ENCODE data around the gene CD9. TPM values are rescaled to one million over a fixed set of nuclear protein-coding genes. Genes with fewer than 3 reads are reported as not detected.
"Not testable (repeated sequence)": the region's sequence is repeated elsewhere in the genome, so short reads cannot be mapped to it uniquely, and the experiment has no call there.

Gene CD9
- total RNA-seq, 2 experiments from 2014 or later, result 1.5 to 2.3 TPM

DNA sequence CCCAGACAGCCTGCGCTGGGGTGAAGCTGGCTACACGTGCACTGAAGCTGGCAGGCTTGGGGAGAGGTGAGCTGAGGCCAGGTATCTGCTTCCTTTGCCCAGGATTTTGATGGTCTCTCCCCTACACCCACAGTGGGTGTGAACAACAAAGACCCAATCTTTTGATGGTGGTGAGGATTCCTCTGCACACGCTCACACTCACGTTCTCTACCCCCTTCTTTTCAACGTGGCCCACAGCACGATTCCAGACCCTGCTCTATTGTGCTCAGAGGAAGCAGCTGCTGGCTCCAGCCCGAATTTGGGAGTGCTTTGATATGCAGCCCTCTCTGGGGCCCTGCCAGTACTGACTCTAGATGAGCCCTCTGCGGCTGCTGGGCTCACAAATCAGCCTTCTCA, 4.9 kb downstream of the CD9 start:
- Mint-ChIP-seq H3K27ac (no peak overlapping the region), H3K4me3 (no peak overlapping the region)

DNA sequence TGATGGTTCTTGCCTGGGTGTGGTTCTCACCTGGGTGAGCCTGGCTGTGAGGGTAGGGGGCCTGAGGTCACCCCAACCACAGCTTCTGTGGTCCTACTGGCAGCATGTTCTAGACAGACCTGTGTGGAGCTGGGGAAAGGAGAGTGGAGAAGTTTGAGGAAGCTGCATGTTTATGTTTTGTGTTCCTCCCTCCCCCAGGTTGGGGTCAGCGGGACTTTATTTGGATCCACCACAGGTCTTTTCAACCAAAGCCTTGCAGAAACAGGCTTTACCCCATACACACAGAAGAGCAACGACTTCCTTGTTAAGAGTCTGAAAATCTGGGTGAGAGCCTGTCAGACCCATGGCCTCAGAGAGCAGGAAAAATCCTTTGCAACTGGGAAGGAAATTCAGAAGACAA, 5.6 kb downstream of the CD9 start:
- no peak for DNase-seq
- Mint-ChIP-seq H3K27ac (no peak overlapping the region), H3K9me3 (no peaks in the 10 kb centered on the region), H3K36me3 (no peaks in the 10 kb centered on the region), H3K27me3 (peaks cover 36% of the 10 kb centered on the region), H3K4me1 (ENCODE audit: low read depth) (no peaks in the 10 kb centered on the region), H3K4me3 (no peak overlapping the region)
- intact Hi-C loops (cut with micrococcal nuclease), result no loop called here
- ChIA-PET POLR2A (no interaction called here), CTCF (interaction anchor here (0.9 to 3.3 kb wide), 2 partner anchors 9 to 24 kb away, joined by 3 to 21 read pairs; no protein-coding TSS in a partner anchor)

More for the DNA sequence above, 4.9 kb downstream of the CD9 start:
- intact Hi-C loops (cut with micrococcal nuclease), result no loop called here
- Mint-ChIP-seq H3K36me3 (no peaks in the 10 kb centered on the region), H3K27me3 (peaks cover 36% of the 10 kb centered on the region), H3K4me1 (ENCODE audit: low read depth) (no peaks in the 10 kb centered on the region), H3K9me3 (no peaks in the 10 kb centered on the region)
- no peak for DNase-seq
- ChIA-PET POLR2A (no interaction called here), CTCF (interaction anchor here (0.9 to 6.3 kb wide), 4 partner anchors 9 to 73 kb away, joined by 3 to 39 read pairs (median 15); no protein-coding TSS in a partner anchor)

DNA sequence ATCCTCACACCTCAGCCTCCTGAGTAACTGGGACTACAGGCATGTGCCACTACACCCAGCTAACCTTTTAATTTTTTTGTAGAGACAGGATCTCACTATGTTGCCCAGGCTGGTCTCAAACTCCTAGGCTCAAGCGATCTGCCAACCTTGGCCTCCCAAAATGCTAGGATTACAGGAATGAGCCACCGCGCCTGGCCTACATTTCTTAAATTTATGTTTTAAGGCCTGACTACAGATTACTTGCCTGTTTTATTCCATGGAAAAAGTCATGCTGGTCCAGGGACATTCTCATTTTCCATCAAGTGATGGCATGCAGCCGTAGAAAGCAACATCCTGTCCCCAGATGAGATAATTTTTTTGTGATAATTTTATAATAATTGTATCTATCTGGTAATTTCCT, 6.1 kb downstream of the CD9 start:
- ChIA-PET CTCF (interaction anchor here (3.3 kb wide), 1 partner anchor 10 kb away, joined by 21 read pairs; no protein-coding TSS in a partner anchor), POLR2A (no interaction called here)
- Mint-ChIP-seq H3K27me3 (peaks cover 34% of the 10 kb centered on the region), H3K4me3 (no peak overlapping the region), H3K4me1 (ENCODE audit: low read depth) (no peaks in the 10 kb centered on the region), H3K27ac (no peak overlapping the region), H3K9me3 (no peaks in the 10 kb centered on the region), H3K36me3 (no peaks in the 10 kb centered on the region)
- no peak for DNase-seq
- intact Hi-C loops (cut with micrococcal nuclease), result no loop called here

DNA sequence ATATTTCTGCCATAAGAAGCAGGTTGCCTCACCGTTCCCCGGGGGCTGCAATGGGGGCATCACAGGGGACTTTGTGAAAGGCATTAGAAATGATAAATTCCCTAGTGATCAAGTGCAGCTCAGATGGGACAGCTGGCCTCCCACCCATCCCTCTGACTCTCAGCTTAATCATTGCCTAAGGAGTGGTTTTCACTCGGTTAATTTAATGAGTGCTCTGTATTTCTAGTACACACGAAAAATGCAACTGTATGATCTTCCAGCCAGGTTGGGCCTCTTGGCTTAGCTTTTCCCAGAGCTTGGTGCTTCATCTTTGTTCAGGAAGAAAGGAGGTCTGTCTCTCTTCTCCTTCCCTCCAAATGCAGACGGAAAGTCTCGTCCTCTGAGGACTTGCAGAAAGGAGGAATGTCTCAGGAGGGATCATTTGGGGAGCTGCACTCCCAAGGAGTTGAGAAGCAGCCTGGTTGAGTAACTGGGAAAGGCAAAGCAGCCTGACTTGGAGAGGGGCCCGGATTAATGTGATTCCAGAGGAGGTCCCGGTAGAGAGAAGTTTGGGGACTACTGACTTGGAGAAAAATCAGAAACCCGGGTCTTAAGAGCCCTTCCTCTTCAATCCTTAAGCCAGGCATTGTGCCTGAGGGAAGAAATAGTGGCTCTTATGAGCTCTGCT, 7.2 kb downstream of the CD9 start:
- intact Hi-C loops (cut with micrococcal nuclease), result no loop called here
- no peaks in the 10 kb centered on the region for H3K4me1 Mint-ChIP-seq (ENCODE audit: low read depth)
- ChIA-PET CTCF (interaction anchor here (0.6 to 3.3 kb wide), 3 partner anchors 11 to 79 kb away, joined by 3 to 21 read pairs (median 4); no protein-coding TSS in a partner anchor), POLR2A (no interaction called here)
- no peak for DNase-seq
- peaks cover 25% of the 10 kb centered on the region for H3K27me3 Mint-ChIP-seq
- no peak overlapping the region for H3K27ac Mint-ChIP-seq
- no peaks in the 10 kb centered on the region for H3K36me3 Mint-ChIP-seq
- H3K4me3 Mint-ChIP-seq, result no peak overlapping the region
- H3K9me3 Mint-ChIP-seq, result no peaks in the 10 kb centered on the region

DNA sequence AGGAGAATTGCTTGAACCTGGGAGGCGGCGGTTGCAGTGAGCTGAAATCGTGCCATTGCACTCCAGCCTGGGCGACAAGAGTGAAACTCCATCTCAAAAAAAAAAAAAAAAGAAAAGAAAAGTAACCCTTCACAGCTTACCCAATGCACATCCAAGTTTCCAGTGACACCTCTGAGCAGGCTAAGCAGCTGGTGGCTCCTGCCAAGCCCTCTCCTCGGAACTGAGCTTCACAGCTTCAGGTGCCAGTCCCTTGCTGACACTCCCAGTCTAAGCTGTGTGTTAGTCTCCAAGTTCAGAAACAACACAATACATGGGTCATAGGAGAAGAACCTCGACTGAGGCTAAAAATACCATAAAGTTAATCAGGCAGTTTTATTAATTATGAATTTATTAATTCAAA, 7.9 kb downstream of the CD9 start:
- intact Hi-C loops (cut with micrococcal nuclease), result no loop called here
- Mint-ChIP-seq H3K9me3 (no peaks in the 10 kb centered on the region), H3K27me3 (peaks cover 18% of the 10 kb centered on the region), H3K4me3 (no peak overlapping the region), H3K4me1 (ENCODE audit: low read depth) (no peaks in the 10 kb centered on the region), H3K36me3 (no peaks in the 10 kb centered on the region), H3K27ac (no peak overlapping the region)
- ChIA-PET POLR2A (no interaction called here), CTCF (interaction anchor here (1.2 to 3.3 kb wide), 2 partner anchors 12 to 71 kb away, joined by 4 to 21 read pairs; no protein-coding TSS in a partner anchor)
- no peak for DNase-seq

DNA sequence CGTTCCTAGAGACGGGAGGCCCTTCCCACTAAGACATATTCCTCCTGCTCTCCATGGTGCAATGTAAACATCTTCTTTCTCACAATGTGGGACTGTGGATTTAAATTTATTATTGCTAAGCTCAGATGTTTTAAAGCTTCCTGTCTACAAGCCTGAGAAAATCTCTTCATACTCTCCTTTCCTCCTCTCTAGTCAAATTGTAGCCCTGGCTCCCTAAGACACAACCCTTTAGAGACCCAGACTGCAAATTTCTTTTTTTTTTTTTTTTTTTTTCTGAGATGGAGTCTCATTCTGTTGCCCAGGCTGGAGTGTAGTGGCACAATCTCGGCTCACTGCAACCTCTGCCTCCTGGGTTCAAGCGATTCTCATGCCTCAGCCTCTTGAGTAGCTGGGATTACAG, 9.2 kb downstream of the CD9 start:
- H3K9me3 Mint-ChIP-seq; DNase-seq; POLR2A ChIA-PET; H3K36me3 Mint-ChIP-seq; H3K27ac Mint-ChIP-seq; H3K4me1 Mint-ChIP-seq (ENCODE audit: low read depth); H3K4me3 Mint-ChIP-seq; intact Hi-C loops (cut with micrococcal nuclease): not testable (repeated sequence)
- peaks cover 11% of the 10 kb centered on the region for H3K27me3 Mint-ChIP-seq
- CTCF ChIA-PET, result interaction anchor here (1.0 kb wide), 1 partner anchor 69 kb away, joined by 4 read pairs; no protein-coding TSS in a partner anchor

DNA sequence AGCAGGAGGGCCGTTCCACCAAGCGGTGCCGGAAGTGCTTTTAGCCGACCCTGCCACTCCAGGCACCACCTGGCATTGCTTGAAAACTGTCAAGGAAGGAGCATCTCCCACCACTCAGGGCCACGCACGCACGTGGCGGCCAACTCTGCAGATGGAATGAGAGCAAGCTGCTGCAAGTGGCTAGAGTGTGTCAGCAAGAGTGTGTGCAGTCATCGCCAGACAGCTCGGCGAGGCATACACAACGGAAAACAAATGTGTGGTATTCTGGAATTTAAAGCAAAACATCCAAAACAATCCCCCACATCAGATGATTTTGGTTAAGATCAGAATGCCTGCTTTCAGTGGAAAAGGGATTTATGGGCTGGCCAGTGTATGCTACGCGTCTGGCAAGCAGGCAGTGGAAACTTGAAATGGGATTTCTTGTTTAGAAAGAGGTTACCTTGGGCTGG, 11.2 kb downstream of the CD9 start:
- DNase-seq, result no peak
- CTCF ChIA-PET, result interaction anchor here (0.7 to 1.4 kb wide), 3 partner anchors 16 to 70 kb away, joined by 3 to 7 read pairs (median 3); no protein-coding TSS in a partner anchor
- Mint-ChIP-seq H3K27me3 (peaks cover 6% of the 10 kb centered on the region), H3K9me3 (no peaks in the 10 kb centered on the region), H3K36me3 (no peaks in the 10 kb centered on the region), H3K4me1 (ENCODE audit: low read depth) (peaks cover 3% of the 10 kb centered on the region), H3K4me3 (no peak overlapping the region), H3K27ac (no peak overlapping the region)
- intact Hi-C loops (cut with micrococcal nuclease), result no loop called here
- POLR2A ChIA-PET, result no interaction called here

DNA sequence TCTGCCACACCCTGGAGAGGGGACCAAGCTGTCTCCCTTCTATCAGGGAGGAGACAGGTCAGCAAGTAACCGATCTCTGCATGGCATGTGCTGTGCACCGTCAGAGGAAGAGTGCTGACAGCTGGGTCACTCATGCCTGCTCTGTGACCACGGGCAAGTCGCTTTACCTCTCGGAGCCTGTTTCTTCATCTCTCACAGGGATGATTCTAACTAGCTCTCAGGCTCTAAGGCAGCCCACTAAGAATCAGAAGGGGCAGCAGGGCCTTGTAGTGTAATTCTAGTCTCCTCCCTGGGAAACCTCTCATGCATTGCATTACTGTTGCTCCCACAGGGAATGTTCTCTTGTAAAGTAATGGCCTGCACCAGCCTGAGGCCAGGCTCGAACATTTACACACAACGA, 11.9 kb downstream of the CD9 start:
- no peak overlapping the region for H3K4me3 Mint-ChIP-seq
- H3K27ac Mint-ChIP-seq, result no peak overlapping the region
- H3K27me3 Mint-ChIP-seq, result peaks cover 8% of the 10 kb centered on the region
- H3K4me1 Mint-ChIP-seq (ENCODE audit: low read depth), result peaks cover 6% of the 10 kb centered on the region
- intact Hi-C loops (cut with micrococcal nuclease), result no loop called here
- H3K9me3 Mint-ChIP-seq, result no peaks in the 10 kb centered on the region
- ChIA-PET CTCF (interaction anchor here (0.7 to 6.8 kb wide), 3 partner anchors 16 to 74 kb away, joined by 3 to 26 read pairs (median 4); no protein-coding TSS in a partner anchor), POLR2A (no interaction called here)
- no peak for DNase-seq
- no peaks in the 10 kb centered on the region for H3K36me3 Mint-ChIP-seq

DNA sequence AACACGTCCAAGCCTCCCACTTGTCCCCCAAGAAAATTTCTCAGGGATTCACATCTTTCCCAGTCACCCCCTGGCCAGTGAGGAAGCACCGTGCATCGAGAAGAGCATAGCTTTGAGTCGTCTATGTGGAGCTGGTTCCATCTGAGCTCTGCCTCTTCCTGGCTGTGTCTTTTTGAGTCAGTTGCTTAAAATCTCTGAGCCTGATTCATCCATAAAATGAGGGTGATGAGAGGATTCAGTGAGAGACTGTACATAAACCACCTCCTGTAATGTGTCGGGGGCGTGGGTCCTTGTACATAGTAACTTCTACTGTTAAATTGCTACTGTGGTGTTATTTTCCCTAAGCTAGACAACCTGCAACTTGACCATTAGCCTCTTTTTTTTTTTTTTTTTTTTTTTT, 13.8 kb downstream of the CD9 start:
- intact Hi-C loops (cut with micrococcal nuclease), result no loop called here
- H3K36me3 Mint-ChIP-seq, result no peaks in the 10 kb centered on the region
- no peak for DNase-seq
- no peak overlapping the region for H3K4me3 Mint-ChIP-seq
- POLR2A ChIA-PET, result no interaction called here
- H3K27me3 Mint-ChIP-seq, result peaks cover 4% of the 10 kb centered on the region
- H3K4me1 Mint-ChIP-seq (ENCODE audit: low read depth), result peaks cover 13% of the 10 kb centered on the region
- CTCF ChIA-PET, result interaction anchor here (0.5 to 6.8 kb wide), 3 partner anchors 18 to 65 kb away, joined by 4 to 26 read pairs (median 5); no protein-coding TSS in a partner anchor
- no peaks in the 10 kb centered on the region for H3K9me3 Mint-ChIP-seq
- no peak overlapping the region for H3K27ac Mint-ChIP-seq

DNA sequence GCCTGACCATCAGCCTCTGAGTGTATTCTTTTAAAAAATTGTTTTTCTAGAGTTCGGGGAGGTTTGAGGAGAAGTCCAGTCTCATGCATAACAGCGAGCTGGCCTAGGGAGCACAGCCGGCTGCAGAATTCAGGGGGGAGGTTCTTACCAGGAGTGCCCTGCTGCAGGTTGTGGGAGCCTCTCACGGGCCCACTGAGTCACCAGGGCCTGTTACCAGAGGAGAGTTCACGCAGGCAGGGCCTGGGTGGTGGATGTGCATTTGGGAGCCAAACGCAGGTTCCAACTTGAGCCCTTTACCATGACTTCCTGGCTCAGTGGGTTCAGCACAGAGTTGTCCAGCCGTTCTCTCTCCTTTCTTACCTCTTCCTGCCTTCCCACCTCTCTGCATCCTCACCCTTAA, 14.4 kb downstream of the CD9 start:
- peaks cover 13% of the 10 kb centered on the region for H3K4me1 Mint-ChIP-seq (ENCODE audit: low read depth)
- H3K27ac Mint-ChIP-seq, result no peak overlapping the region
- POLR2A ChIA-PET, result no interaction called here
- H3K27me3 Mint-ChIP-seq, result peaks cover 4% of the 10 kb centered on the region
- no peak for DNase-seq
- no peaks in the 10 kb centered on the region for H3K36me3 Mint-ChIP-seq
- H3K4me3 Mint-ChIP-seq, result no peak overlapping the region
- intact Hi-C loops (cut with micrococcal nuclease), result no loop called here
- CTCF ChIA-PET, result interaction anchor here (1.4 to 6.8 kb wide), 2 partner anchors 18 to 64 kb away, joined by 5 to 26 read pairs; no protein-coding TSS in a partner anchor
- H3K9me3 Mint-ChIP-seq, result no peaks in the 10 kb centered on the region

DNA sequence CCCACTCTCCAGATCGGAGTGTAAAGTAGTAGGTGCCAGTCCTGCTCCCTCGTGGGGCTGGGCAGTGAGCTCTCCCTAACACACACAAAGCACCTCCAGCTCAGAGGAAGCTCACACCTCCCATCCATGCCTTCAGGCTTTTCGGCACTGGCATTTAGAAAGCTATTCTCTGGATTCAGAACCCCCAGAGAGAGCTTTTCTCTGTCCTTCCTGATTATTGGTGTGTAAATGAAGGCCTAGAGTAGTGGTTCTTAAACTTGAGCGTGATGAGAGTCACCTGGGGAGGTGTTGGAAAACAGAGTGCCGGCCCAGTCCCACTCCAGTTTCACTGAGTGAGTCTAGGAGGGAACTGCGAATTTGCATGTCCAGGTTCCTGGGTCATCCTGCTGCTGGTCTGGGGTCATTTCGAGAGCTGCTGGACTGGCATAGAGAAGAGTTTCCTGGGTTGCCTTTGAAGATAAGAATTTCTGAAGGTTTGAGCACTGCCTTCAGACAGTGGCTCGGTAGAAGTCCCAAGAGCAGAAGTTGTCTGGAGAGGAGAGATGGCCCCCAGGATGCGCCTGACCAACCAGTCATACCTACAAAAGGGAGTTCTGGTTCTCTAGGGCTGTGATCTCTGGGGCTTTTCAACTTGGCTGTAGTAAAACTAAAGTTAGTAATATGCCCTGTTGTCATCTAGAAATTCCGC, 15.1 kb downstream of the CD9 start:
- POLR2A ChIA-PET, result no interaction called here
- Mint-ChIP-seq H3K4me1 (ENCODE audit: low read depth) (peaks cover 13% of the 10 kb centered on the region), H3K4me3 (no peak overlapping the region), H3K27ac (no peak overlapping the region), H3K36me3 (no peaks in the 10 kb centered on the region), H3K27me3 (peaks cover 4% of the 10 kb centered on the region), H3K9me3 (no peaks in the 10 kb centered on the region)
- CTCF ChIA-PET, result interaction anchor here (6.8 kb wide), 1 partner anchor 19 kb away, joined by 26 read pairs; no protein-coding TSS in a partner anchor
- intact Hi-C loops (cut with micrococcal nuclease), result no loop called here
- DNase-seq, result no peak

DNA sequence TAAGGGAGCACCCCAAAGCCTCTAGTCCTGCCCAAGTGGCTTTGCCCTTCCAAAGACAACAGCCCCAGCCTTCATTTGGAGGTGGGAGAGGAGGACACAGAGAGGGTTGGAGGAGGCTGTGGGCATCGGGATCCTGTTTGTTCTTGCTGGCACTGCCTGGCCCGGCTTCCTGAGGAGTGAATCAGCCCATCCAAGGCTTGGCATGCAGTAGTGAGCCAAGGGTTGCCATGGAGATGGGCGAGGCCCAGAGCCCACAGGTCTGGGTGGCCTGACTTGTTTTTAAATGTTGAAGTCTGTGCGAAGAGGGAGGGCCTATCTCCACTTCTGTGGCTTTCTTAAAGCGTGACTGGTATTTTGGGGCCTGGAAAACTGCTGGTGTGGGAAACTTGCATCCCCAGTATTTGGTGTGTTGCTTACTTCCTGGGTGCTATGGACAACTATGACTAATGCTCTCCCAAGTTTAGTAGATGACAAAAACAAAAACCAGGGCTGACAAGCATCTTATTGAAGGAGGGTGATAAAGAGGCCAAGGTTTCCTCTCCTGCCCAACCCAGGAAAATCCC, 15.8 kb downstream of the CD9 start:
- ChIA-PET CTCF (interaction anchor here (6.8 kb wide), 1 partner anchor 20 kb away, joined by 26 read pairs; no protein-coding TSS in a partner anchor), POLR2A (no interaction called here)
- DNase-seq, result no peak
- Mint-ChIP-seq H3K4me1 (ENCODE audit: low read depth) (peaks cover 13% of the 10 kb centered on the region), H3K4me3 (no peak overlapping the region), H3K9me3 (no peaks in the 10 kb centered on the region), H3K27ac (no peak overlapping the region), H3K27me3 (peaks cover 4% of the 10 kb centered on the region), H3K36me3 (no peaks in the 10 kb centered on the region)
- intact Hi-C loops (cut with micrococcal nuclease), result no loop called here

Data from activated CD4-positive, alpha-beta memory T cell treated with anti-CD3 and anti-CD28 coated beads for 36 hours (primary cell).